SK-N-SH treated with all-trans-retinoic acid at 6 μM for 48 hours (cell line): ENCODE results near the gene CIBAR2.

Experiments
- ATAC-seq: fragments of 200-7000 bp; cut with Tn5 transposase; 3 replicates; pipeline ENCODE4 v1.9.1; 2020; ENCODE audit warnings: mild to moderate bottlenecking, moderate library complexity
- ARNTL ChIP-seq: fragments of 450-650 bp; formaldehyde crosslinking; IDR thresholded peaks from 2 replicates; pipeline ENCODE4 v1.5.0; 2020; ENCODE audit warnings: low read depth, mild to moderate bottlenecking, moderate library complexity, borderline replicate concordance
- BACH2 ChIP-seq: fragments of 250-450 bp; sonication (Bioruptor Pico); IDR thresholded peaks from 2 replicates; pipeline ENCODE4 v1.9.0; 2021; ENCODE audit warnings: mild to moderate bottlenecking, borderline replicate concordance
- CSDC2 ChIP-seq: fragments of 250-450 bp; sonication (Bioruptor Pico); IDR thresholded peaks from 2 replicates; pipeline ENCODE4 v1.5.0; 2020; ENCODE audit warnings: mild to moderate bottlenecking, moderate library complexity
- ESRRG ChIP-seq: fragments of 250-450 bp; sonication (Bioruptor Pico); IDR thresholded peaks from 2 replicates; pipeline ENCODE4 v1.6.1; 2021; ENCODE audit warnings: mild to moderate bottlenecking
- GLIS3 ChIP-seq: fragments of 250-450 bp; sonication (Bioruptor Pico); IDR thresholded peaks from 2 replicates; pipeline ENCODE4 v1.5.0; 2020; ENCODE audit warnings: mild to moderate bottlenecking, moderate library complexity
- ISL1 ChIP-seq: fragments of 250-450 bp; sonication (Bioruptor Pico); IDR thresholded peaks from 2 replicates; pipeline ENCODE4 v2.1.2; 2022; ENCODE audit warnings: mild to moderate bottlenecking, moderate library complexity
- OSR1 ChIP-seq: fragments of 250-450 bp; sonication (Bioruptor Pico); IDR thresholded peaks from 2 replicates; pipeline ENCODE4 v1.8.0; 2022; ENCODE audit warnings: moderate library complexity, mild to moderate bottlenecking, inconsistent platforms
- PPARA ChIP-seq: fragments of 250-450 bp; sonication (Bioruptor Pico); IDR thresholded peaks from 2 replicates; pipeline ENCODE4 v1.5.0; 2020; ENCODE audit warnings: mild to moderate bottlenecking, borderline replicate concordance
- RARB ChIP-seq: fragments of 250-450 bp; sonication (Bioruptor Pico); IDR thresholded peaks from 2 replicates; pipeline ENCODE4 v1.8.0; 2021; ENCODE audit warnings: mild to moderate bottlenecking, moderate library complexity
- TCF4 ChIP-seq: fragments of 250-450 bp; sonication (Bioruptor Pico); IDR thresholded peaks from 2 replicates; pipeline ENCODE4 v1.8.0; 2021; ENCODE audit warnings: mild to moderate bottlenecking, moderate library complexity, borderline replicate concordance
- ZC3H10 ChIP-seq: fragments of 250-450 bp; sonication (Bioruptor Pico); IDR thresholded peaks from 2 replicates; pipeline ENCODE4 v1.5.1; 2021; ENCODE audit warnings: mild to moderate bottlenecking, moderate library complexity
- ZFP3 ChIP-seq: fragments of 250-450 bp; sonication (Bioruptor Pico); IDR thresholded peaks from 2 replicates; pipeline ENCODE4 v1.5.0; 2020; ENCODE audit warnings: mild to moderate bottlenecking, moderate library complexity
- ZFP30 ChIP-seq: fragments of 450-650 bp; formaldehyde crosslinking; IDR thresholded peaks from 2 replicates; pipeline ENCODE4 v1.5.0; 2022; ENCODE audit warnings: mild to moderate bottlenecking, moderate library complexity
- ZNF565 ChIP-seq: fragments of 450-650 bp; formaldehyde crosslinking; conservative IDR thresholded peaks from 2 replicates; pipeline ENCODE4 v1.5.0; 2020; ENCODE audit warnings: low read depth, mild to moderate bottlenecking, moderate library complexity
- ZNF8 ChIP-seq: fragments of 450-650 bp; formaldehyde crosslinking; IDR thresholded peaks from 2 replicates; pipeline ENCODE4 v1.5.0; 2020; ENCODE audit warnings: mild to moderate bottlenecking, moderate library complexity
- TF ChIP-seq, protein P1 (sequence below): fragments of 250-450 bp; sonication (Bioruptor Pico); IDR thresholded peaks from 2 replicates; pipeline ENCODE4 v1.5.0; 2020; ENCODE audit warnings: mild to moderate bottlenecking, moderate library complexity
- TF ChIP-seq, protein P2 (sequence below): fragments of 250-450 bp; sonication (Bioruptor Pico); IDR thresholded peaks from 2 replicates; pipeline ENCODE4 v1.8.0; 2020; ENCODE audit warnings: mild to moderate bottlenecking, moderate library complexity, borderline replicate concordance
- TF ChIP-seq, protein P3 (sequence below): fragments of 250-450 bp; sonication (Bioruptor Pico); IDR thresholded peaks from 2 replicates; pipeline ENCODE4 v1.5.1; 2021; ENCODE audit warnings: mild to moderate bottlenecking, moderate library complexity
- TF ChIP-seq, protein P4 (sequence below): fragments of 250-450 bp; sonication (Bioruptor Pico); IDR thresholded peaks from 2 replicates; pipeline ENCODE4 v1.8.0; 2021; ENCODE audit warnings: low read depth, mild to moderate bottlenecking, moderate library complexity, borderline replicate concordance

The CIBAR2 gene

DNA sequence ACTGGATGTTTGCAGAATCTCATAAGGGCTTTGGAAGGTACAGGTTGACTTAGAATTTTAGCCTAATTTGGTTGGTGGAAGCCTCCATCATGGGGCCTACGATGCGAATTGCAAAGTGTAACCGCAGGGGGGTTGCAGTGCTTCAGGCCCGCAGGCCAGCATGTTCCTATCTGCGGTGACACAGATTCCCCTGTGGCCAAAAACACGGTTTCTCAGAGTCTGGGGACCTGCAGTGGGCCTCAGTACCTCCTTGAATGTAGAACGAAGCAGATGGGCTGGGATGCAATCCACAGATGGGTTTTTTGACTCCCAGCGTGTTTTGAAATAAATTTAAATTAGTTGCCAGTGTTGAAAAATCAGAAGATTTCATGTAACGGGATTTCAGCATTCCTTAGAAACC is 49.9 kb downstream of the CIBAR2 start:
- ATAC-seq: no peak

DNA sequence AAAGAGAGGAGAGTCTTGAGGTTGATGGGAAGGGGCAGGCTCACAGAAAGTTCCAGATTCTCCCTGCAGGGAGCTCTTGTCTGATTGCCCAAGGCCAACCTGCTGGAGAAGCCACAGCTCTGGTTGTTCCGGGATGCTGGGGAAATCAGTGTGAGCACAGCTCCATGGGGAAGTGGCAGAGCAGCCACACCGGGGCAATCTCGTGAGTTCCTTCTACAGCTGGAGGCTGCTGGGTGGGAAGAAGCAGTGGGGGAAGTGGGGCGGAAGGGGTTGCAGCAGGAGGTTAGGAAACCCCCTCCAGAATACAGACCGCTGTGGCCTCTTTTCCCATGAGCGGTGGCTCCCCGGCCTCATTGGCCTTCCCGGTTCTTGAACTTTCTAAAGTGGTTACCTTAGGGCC is 50.7 kb downstream of the CIBAR2 start:
- TF ChIP-seq ZC3H10: no peak
- TF ChIP-seq BACH2 (CRISPR knock-in tag): no peak
- TF ChIP-seq ISL1 (CRISPR knock-in tag): no peak
- TF ChIP-seq TCF4 (CRISPR knock-in tag): no peak
- TF ChIP-seq CSDC2: no peak
- TF ChIP-seq OSR1: no peak
- no peak for ATAC-seq

More for the DNA sequence above, 49.9 kb downstream of the CIBAR2 start:
- TF ChIP-seq OSR1 (no peak), ZNF8 (no peak), BACH2 (CRISPR knock-in tag) (no peak), CSDC2 (no peak)
- TF ChIP-seq, protein P1, sequence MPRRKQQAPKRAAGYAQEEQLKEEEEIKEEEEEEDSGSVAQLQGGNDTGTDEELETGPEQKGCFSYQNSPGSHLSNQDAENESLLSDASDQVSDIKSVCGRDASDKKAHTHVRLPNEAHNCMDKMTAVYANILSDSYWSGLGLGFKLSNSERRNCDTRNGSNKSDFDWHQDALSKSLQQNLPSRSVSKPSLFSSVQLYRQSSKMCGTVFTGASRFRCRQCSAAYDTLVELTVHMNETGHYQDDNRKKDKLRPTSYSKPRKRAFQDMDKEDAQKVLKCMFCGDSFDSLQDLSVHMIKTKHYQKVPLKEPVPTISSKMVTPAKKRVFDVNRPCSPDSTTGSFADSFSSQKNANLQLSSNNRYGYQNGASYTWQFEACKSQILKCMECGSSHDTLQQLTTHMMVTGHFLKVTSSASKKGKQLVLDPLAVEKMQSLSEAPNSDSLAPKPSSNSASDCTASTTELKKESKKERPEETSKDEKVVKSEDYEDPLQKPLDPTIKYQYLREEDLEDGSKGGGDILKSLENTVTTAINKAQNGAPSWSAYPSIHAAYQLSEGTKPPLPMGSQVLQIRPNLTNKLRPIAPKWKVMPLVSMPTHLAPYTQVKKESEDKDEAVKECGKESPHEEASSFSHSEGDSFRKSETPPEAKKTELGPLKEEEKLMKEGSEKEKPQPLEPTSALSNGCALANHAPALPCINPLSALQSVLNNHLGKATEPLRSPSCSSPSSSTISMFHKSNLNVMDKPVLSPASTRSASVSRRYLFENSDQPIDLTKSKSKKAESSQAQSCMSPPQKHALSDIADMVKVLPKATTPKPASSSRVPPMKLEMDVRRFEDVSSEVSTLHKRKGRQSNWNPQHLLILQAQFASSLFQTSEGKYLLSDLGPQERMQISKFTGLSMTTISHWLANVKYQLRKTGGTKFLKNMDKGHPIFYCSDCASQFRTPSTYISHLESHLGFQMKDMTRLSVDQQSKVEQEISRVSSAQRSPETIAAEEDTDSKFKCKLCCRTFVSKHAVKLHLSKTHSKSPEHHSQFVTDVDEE (CRISPR knock-in tag): no peak
- TF ChIP-seq, protein P2, sequence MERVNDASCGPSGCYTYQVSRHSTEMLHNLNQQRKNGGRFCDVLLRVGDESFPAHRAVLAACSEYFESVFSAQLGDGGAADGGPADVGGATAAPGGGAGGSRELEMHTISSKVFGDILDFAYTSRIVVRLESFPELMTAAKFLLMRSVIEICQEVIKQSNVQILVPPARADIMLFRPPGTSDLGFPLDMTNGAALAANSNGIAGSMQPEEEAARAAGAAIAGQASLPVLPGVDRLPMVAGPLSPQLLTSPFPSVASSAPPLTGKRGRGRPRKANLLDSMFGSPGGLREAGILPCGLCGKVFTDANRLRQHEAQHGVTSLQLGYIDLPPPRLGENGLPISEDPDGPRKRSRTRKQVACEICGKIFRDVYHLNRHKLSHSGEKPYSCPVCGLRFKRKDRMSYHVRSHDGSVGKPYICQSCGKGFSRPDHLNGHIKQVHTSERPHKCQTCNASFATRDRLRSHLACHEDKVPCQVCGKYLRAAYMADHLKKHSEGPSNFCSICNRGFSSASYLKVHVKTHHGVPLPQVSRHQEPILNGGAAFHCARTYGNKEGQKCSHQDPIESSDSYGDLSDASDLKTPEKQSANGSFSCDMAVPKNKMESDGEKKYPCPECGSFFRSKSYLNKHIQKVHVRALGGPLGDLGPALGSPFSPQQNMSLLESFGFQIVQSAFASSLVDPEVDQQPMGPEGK (CRISPR knock-in tag): no peak

DNA sequence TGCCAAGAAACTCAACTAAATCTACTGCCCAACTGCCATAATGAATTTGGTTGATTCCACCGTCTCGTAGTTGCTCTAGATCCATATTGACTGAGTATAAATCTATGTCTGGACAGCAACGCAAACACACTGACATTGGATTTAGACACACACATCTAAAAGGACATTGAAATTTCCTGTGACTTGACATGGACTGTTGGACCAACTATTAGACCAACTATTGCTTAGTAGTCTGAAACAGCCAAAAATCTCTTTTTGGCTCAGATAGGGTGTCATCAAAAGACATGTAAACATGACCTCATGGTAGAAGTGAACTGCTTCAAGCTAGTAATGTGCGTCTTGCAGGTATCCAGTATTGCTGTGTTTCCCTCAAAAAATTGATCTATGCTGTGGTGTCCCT is 53.4 kb downstream of the CIBAR2 start:
- no peak for TF ChIP-seq ESRRG (CRISPR knock-in tag)
- TF ChIP-seq RARB: no peak
- no peak for TF ChIP-seq ZNF565 (CRISPR knock-in tag)
- no peak for TF ChIP-seq PPARA (CRISPR knock-in tag)
- TF ChIP-seq, protein P3, sequence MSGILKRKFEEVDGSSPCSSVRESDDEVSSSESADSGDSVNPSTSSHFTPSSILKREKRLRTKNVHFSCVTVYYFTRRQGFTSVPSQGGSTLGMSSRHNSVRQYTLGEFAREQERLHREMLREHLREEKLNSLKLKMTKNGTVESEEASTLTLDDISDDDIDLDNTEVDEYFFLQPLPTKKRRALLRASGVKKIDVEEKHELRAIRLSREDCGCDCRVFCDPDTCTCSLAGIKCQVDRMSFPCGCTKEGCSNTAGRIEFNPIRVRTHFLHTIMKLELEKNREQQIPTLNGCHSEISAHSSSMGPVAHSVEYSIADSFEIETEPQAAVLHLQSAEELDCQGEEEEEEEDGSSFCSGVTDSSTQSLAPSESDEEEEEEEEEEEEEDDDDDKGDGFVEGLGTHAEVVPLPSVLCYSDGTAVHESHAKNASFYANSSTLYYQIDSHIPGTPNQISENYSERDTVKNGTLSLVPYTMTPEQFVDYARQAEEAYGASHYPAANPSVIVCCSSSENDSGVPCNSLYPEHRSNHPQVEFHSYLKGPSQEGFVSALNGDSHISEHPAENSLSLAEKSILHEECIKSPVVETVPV (CRISPR knock-in tag): no peak
- TF ChIP-seq CSDC2: no peak
- TF ChIP-seq TCF4 (CRISPR knock-in tag): no peak
- no peak for TF ChIP-seq ZNF8
- TF ChIP-seq, protein P4, sequence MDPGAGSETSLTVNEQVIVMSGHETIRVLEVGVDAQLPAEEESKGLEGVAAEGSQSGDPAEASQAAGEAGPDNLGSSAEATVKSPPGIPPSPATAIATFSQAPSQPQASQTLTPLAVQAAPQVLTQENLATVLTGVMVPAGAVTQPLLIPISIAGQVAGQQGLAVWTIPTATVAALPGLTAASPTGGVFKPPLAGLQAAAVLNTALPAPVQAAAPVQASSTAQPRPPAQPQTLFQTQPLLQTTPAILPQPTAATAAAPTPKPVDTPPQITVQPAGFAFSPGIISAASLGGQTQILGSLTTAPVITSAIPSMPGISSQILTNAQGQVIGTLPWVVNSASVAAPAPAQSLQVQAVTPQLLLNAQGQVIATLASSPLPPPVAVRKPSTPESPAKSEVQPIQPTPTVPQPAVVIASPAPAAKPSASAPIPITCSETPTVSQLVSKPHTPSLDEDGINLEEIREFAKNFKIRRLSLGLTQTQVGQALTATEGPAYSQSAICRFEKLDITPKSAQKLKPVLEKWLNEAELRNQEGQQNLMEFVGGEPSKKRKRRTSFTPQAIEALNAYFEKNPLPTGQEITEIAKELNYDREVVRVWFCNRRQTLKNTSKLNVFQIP: no peak
- TF ChIP-seq OSR1: no peak
- TF ChIP-seq, protein P2 (CRISPR knock-in tag): no peak
- no peak for TF ChIP-seq GLIS3 (CRISPR knock-in tag)

DNA sequence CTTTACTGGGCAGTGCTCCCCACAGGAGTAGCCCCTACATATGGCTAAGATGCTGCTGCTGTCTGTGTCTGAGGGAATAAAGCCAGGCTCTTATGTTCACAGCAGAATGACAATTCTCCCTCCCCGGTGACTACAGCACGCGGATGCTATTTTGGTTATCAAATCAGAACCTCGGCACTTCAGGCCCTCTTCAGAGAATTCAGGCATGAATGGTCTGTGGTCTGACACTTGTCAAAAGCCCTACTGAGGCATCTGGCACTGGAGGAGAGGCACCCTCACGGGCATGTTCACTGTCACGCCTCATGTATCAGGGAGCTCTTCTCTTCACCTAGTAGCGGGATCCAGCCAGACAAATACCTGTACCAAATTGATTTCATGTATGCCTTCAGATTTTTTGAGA is 54.3 kb downstream of the CIBAR2 start:
- no peak for ATAC-seq
- TF ChIP-seq, protein P2 (CRISPR knock-in tag): no peak
- no peak for TF ChIP-seq ZFP3 (CRISPR knock-in tag)
- TF ChIP-seq ZNF565 (CRISPR knock-in tag): no peak
- no peak for TF ChIP-seq ISL1 (CRISPR knock-in tag)
- no peak for TF ChIP-seq CSDC2
- no peak for TF ChIP-seq ZC3H10
- no peak for TF ChIP-seq ZFP30 (CRISPR knock-in tag)
- TF ChIP-seq, protein P3 (CRISPR knock-in tag): no peak
- TF ChIP-seq ARNTL (CRISPR knock-in tag): no peak
- TF ChIP-seq BACH2 (CRISPR knock-in tag): no peak
- TF ChIP-seq, protein P1 (CRISPR knock-in tag): no peak
- no peak for TF ChIP-seq TCF4 (CRISPR knock-in tag)

More for the DNA sequence above, 53.4 kb downstream of the CIBAR2 start:
- no peak for ATAC-seq
